Type B pancreatic cell (in vitro differentiated cells): ENCODE results near the gene TMEM151B. TPM values are rescaled to one million over a fixed set of nuclear protein-coding genes. Genes with fewer than 3 reads are reported as not detected.

ENCODE experiments used
- DNase-seq: peaks from one replicate; pipeline ENCODE4 v3.0.0; 2021; ENCODE audit warnings: mixed read lengths; ENCODE audit not compliant: unreplicated experiment; ENCODE audit errors: extremely low spot score
- H3K27ac Mint-ChIP-seq: 2 replicates; pipeline ENCODE4 v1.8.0; 2021; ENCODE audit warnings: mild to moderate bottlenecking, mixed read lengths
- H3K27me3 Mint-ChIP-seq: 2 replicates; pipeline ENCODE4 v1.8.0; 2021; ENCODE audit warnings: mixed read lengths
- H3K36me3 Mint-ChIP-seq: 2 replicates; pipeline ENCODE4 v1.8.0; 2021; ENCODE audit warnings: mixed read lengths
- H3K4me1 Mint-ChIP-seq: one replicate; pipeline ENCODE4 v1.8.0; 2021; ENCODE audit warnings: mixed read lengths; ENCODE audit not compliant: unreplicated experiment
- H3K4me3 Mint-ChIP-seq: 2 replicates; pipeline ENCODE4 v1.8.0; 2021; ENCODE audit warnings: mild to moderate bottlenecking, mixed read lengths
- H3K9me3 Mint-ChIP-seq: 2 replicates; pipeline ENCODE4 v1.8.0; 2021; ENCODE audit warnings: mixed read lengths
- total RNA-seq: library from RNA; stranded (reverse); gene quantifications from 2 replicates; pipeline ENCODE4 v1.2.1, GENCODE V29; 2021; ENCODE audit warnings: low replicate concordance
- TF ChIP-seq, protein P1 (sequence below): fragments of 200-600 bp; sonication (generic); conservative IDR thresholded peaks from 2 replicates; pipeline ENCODE4 v1.5.0; 2021; ENCODE audit warnings: antibody characterized with exemption, mild to moderate bottlenecking

The TMEM151B gene
- total RNA-seq, 1 donor from 2014 or later, result 3.2 TPM

DNA sequence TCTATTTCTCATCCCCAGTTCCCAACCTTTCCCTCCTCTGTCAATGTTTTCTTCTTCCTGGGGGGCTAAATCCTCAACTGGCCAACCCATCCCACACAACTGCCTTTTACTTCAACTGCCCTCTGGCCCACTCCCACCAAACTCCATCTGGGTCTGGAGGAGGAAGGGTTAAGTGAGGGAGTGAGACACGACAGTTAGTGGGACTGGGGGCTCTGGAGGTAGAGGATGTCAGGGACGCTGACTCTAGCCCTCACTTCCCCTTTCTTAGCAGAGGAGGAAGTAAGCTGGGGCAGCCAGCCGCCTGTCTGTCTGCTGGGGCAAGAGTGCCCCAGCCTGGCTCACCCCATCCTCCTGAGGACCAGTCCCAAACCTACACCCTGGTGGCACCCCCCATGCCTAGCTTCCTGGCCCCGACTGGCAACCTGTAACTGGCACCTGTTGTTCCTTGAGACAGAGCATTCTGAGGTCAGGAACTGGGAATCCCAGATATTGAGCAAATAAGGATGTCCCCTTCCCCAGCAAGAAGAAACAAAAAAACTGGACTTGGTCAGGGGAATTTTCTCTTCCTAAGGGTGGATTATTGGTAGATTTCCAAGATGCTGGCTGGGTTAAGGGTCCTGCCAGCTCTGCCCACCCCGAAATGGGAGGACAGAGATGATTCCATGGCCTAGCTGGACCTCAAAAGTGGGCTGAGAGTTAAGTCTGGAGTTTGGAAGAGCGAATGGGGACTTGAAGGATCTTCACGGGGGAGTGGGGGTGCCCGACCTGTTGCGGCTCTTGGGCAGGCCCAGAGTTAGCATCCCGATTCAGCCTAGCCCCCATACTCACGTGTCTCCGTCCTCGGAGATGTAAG lies 5.9 kb upstream of the TMEM151B start:
- Mint-ChIP-seq H3K4me1 (peaks cover 23% of the 10 kb centered on the region), H3K4me3 (peak overlapping the region; percentile 93), H3K9me3 (no peaks in the 10 kb centered on the region), H3K36me3 (no peaks in the 10 kb centered on the region), H3K27ac (peak overlapping the region; percentile 87), H3K27me3 (peaks cover 19% of the 10 kb centered on the region)
- DNase-seq, result no peak
- TF ChIP-seq, protein P1, sequence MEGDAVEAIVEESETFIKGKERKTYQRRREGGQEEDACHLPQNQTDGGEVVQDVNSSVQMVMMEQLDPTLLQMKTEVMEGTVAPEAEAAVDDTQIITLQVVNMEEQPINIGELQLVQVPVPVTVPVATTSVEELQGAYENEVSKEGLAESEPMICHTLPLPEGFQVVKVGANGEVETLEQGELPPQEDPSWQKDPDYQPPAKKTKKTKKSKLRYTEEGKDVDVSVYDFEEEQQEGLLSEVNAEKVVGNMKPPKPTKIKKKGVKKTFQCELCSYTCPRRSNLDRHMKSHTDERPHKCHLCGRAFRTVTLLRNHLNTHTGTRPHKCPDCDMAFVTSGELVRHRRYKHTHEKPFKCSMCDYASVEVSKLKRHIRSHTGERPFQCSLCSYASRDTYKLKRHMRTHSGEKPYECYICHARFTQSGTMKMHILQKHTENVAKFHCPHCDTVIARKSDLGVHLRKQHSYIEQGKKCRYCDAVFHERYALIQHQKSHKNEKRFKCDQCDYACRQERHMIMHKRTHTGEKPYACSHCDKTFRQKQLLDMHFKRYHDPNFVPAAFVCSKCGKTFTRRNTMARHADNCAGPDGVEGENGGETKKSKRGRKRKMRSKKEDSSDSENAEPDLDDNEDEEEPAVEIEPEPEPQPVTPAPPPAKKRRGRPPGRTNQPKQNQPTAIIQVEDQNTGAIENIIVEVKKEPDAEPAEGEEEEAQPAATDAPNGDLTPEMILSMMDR, result no peak

GRCh38 chr6:44265007-44265721 lies 5.1 kb upstream of the TMEM151B start, which contains the start of gene NFKBIE:
Gene NFKBIE (minus strand): TSS chr6:44265551. CDS start chr6:44265346, 205 bp downstream.
- DNase-seq, result peak; percentile 94
- peaks cover 27% of the 10 kb centered on the region for H3K27me3 Mint-ChIP-seq
- H3K36me3 Mint-ChIP-seq, result no peaks in the 10 kb centered on the region
- H3K27ac Mint-ChIP-seq, result peak within 1 kb of the TSS; percentile 87
- peaks cover 23% of the 10 kb centered on the region for H3K4me1 Mint-ChIP-seq
- TF ChIP-seq, protein P1, result peak; percentile 26
- peak within 1 kb of the TSS; percentile 93 for H3K4me3 Mint-ChIP-seq
- H3K9me3 Mint-ChIP-seq, result no peaks in the 10 kb centered on the region

DNA sequence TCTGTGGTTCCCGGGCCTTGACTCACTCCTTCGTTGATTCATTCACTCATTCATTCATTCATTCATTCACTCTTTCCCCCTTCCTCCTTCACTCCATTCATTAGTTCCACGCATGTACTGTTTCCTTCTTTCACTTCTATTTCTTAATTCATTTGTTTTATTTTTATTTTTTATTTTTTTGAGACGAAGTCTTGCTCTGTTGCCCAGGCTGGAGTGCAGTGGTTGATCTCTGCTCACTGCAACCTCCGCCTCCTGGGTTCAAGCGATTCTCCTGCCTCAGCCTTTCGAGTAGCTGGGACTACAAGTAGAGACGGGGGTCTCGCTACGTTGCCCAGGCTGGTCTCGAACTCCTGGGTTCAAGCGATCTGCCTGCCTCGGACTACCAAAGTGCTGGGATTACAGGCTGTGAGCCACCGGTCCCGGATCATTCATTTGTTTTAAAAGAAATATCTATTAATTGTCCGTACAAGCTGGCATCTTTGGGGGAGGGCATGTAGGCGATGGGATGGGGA lies 4.5 kb upstream of the TMEM151B start:
- Mint-ChIP-seq H3K4me3 (peak overlapping the region; percentile 93), H3K9me3 (no peaks in the 10 kb centered on the region), H3K27me3 (peaks cover 28% of the 10 kb centered on the region), H3K36me3 (no peaks in the 10 kb centered on the region), H3K27ac (peak overlapping the region; percentile 68), H3K4me1 (peaks cover 23% of the 10 kb centered on the region)
- no peak for DNase-seq
- TF ChIP-seq, protein P1, result no peak

DNA sequence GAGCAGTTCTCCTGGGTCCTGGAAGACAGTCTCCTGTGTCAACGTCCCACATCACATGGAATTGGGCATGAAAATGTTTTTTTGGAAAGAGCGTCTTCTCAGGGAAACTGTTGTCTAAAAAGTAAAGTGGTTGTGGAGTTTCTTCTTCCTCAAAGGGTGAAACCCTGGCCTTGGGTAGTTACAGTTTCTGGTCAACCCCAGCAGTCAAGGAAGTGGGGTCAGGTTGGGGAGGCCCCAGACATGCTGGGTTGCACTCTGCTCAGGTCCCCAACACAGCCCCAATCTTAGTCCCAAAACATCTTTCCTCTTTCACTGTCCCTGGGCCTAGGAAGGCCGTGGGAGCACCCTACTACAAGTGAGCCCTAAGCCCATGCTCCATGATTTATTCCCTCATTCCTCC lies 3.9 kb upstream of the TMEM151B start:
- H3K36me3 Mint-ChIP-seq, result no peaks in the 10 kb centered on the region
- H3K4me3 Mint-ChIP-seq, result peak overlapping the region; percentile 93
- H3K9me3 Mint-ChIP-seq, result no peaks in the 10 kb centered on the region
- H3K27ac Mint-ChIP-seq, result peak overlapping the region; percentile 55
- TF ChIP-seq, protein P1, result no peak
- DNase-seq, result no peak
- peaks cover 32% of the 10 kb centered on the region for H3K27me3 Mint-ChIP-seq
- peaks cover 23% of the 10 kb centered on the region for H3K4me1 Mint-ChIP-seq

DNA sequence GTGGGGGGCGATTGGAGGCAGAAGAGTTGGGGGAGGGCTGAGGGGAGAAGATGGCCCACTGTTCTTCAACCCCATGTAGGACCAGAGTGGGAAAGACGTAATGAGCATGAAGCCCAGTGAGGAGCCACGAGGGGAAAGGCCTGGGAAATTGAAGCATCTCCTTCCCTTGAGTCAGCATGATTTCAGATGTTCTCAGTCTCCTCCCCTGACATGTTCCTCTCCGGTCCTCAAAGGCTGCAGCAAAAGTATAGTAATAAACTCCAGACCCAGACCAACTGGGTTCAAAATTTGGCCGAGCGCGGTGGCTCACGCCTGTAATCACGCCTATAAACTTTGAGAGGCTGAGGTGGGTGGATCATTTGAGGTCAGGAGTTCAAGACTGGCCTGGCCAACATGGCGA lies 3.0 kb upstream of the TMEM151B start:
- Mint-ChIP-seq H3K4me3 (no peak overlapping the region), H3K36me3 (no peaks in the 10 kb centered on the region), H3K27me3 (peaks cover 39% of the 10 kb centered on the region), H3K27ac (no peak overlapping the region), H3K9me3 (no peaks in the 10 kb centered on the region), H3K4me1 (peaks cover 23% of the 10 kb centered on the region)
- TF ChIP-seq, protein P1, result no peak
- DNase-seq, result no peak
